ENCODE measurements around the gene NTNG1.
"Not testable (repeated sequence)": the region's sequence is repeated elsewhere in the genome, so short reads cannot be mapped to it uniquely, and the experiment has no call there.

The NTNG1 gene

GRCh38 chr1:107198561-107198960 is 57.7 kb downstream of the NTNG1 start:
- DNase-seq (ENCODE audit: low spot score) = no peak

DNA sequence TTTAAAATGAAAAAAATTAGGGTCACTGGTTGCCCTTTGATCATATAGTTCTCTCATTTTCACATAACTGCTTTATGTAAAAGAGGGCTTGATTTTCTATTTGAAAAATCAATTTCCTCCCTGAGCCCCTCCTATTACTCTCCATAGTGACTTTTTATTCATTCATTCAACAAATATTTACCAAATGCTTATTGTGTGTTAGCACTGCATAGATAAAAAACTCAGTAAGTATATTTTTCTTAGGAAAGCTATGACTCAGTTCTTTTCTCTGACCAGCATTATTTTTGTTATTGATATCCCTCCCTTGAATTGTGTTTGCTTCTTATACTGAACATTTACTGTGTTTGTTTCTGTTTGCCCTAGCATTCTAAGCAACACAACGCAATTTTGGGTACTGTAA is 59.8 kb downstream of the NTNG1 start:
- DNase-seq (ENCODE audit: low spot score) = no peak

DNA sequence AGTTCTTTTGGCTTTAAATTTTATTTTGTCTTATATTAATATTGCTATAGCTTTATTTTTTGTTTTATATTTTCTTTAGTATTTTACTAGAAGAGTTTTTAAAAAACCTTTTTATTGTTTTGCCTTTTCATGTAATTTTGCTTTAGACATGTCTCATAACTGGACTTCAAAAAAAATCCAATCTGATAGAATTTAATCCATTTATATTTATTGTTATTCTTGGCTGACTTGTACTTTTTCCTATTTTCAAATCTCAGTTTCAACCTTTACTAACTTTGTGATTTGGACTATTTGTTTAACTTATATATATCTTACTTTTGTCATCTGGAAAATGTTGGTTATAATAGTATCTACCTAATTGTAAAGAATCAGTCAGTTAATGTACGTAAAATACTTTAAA is 61.2 kb downstream of the NTNG1 start:
- DNase-seq (ENCODE audit: low spot score) = no peak

GRCh38 chr1:107213225-107213624 is 72.4 kb downstream of the NTNG1 start:
- DNase-seq (ENCODE audit: low spot score) = no peak

- no peak for DNase-seq (ENCODE audit: low spot score)
Measured at GRCh38 chr1:107220036-107220435, 79.2 kb downstream of the NTNG1 start.

- DNase-seq (ENCODE audit: low spot score) = no peak
Measured at GRCh38 chr1:107225706-107226105, 84.9 kb downstream of the NTNG1 start.

GRCh38 chr1:107228704-107229371 is 88.0 kb downstream of the NTNG1 start:
- DNase-seq (ENCODE audit: low spot score) = no peak

DNA sequence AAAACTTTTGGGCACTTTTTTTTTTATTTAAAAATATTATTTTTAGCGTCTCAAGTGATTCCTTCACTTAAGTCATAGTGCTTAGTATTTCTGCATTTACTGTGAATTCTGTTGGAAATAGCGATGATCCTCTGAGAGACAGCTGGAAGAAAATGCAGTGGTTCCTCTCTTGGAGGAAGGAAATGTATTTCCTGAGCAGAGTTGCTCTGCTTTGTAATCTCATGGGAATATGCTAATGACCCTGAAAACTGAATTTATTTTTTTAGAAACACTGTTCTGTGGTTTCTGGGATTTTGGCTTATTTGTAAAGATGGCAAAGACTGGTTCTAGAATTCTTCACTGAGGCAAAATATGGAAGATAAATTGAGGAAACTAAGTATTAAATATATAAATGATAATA is 88.9 kb downstream of the NTNG1 start:
- DNase-seq (ENCODE audit: low spot score) = no peak

GRCh38 chr1:107230121-107230520 is 89.3 kb downstream of the NTNG1 start:
- no peak for DNase-seq (ENCODE audit: low spot score)

DNA sequence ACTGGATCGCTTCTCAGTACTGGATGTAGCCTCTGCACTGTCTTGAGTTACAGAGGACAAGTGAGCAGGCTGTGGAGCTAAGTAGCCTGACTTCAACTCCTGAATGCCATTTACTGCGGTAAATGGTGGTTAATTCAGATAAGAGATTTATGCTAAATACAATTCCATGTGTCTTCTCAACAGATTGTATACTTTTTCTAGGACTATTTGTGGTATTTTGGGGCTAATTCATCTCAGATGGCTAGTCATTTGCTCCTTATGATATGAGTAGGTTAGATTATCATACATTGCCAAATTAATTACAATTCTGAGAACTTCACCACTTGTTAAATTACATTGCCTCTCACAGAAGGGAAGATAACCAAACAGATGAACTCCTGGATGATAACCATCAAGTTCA is 90.5 kb downstream of the NTNG1 start:
- DNase-seq (ENCODE audit: low spot score) = no peak

DNA sequence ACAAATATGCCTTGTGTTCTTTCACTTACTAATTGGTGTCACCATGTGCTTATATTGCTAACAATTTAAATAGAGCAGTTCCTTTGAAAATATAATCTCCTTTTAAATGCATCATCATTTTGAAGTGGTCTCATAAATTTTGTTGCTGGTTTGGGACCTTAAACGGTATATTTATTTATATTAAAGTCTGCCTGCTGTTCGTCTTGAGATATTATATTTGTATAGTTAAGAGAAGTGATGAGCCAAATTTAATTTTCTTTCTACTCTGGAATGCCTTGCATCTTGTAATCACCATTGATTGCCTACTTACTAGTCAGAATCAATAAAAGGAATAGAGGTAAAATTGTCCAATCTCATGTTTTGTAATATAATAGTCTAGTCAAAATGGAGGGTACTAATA is 91.6 kb downstream of the NTNG1 start:
- no peak for DNase-seq (ENCODE audit: low spot score)

DNA sequence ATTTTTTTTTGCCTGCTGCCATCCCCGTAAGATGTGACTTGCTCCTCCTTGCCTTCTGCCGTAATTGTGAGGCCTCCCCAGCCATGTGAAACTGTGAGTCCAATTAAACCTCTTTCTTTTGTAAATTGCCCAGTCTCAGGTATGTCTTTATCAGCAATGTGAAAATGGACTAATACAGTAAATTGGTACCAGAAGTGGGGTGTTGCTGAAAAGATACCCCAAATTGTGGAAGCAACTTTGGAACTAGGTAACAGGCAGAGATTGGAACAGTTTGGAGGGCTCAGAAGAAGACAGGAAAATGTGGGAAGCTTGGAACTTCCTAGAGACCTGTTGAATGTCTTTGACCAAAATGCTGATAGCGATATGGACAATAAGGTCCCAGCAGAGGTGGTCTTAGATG is 95.9 kb downstream of the NTNG1 start:
- DNase-seq (ENCODE audit: low spot score) = not testable (repeated sequence)

DNA sequence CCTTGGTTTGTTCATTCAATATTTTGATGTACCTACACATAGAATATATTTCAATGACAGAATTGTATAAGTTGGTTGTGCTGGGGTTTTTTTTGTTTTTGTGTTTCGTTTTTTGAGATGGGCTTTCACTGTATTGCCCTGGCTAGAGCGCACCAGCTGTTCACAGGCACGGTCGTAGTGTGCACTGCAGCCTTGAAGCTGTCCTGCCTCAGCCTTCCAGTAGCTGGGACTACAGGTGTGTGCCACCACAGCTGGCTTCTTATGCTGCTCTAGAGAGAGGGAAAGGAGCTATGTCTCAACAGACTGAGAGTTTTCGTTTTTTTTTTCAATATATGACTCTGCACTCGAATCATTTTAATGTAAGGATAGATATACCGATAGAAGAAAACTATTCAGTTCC is 102.6 kb downstream of the NTNG1 start:
- DNase-seq (ENCODE audit: low spot score) = no peak

DNA sequence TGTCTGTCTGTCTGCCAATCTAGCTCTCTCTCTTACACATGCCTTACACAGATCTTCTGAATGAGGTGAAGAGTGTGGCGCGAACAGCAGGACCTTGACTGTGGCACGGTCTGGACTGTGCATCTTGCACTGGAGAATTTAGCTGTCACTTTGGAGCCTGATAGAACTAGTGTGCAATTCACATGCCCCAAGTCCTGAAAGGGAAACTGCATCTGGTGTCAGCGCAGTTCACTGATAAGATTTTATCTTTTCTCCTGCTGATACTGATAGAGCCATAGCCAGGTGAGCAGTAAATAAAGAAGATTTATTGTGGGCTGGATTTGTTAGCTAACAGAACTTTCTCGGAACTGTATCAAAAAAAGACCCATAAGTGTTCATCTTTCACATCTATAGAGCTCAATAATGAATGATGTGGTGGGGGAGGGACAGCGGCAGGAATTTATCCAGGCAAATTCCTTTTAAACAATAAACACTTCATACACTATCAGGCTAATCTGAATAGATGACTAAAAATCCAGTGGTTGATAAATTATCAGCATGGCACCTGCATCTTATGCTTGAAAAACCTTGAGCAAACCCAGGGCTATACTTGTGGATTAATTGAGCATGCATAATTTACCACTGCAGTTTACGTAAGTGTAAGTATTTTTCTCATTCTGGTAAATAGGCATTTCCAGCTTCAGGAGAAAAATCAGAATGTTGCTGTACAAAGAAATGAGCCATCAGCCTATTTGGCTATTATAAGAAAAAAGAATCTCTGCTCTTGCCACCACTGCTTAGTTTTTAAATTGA is 104.1 kb downstream of the NTNG1 start:
- no peak for DNase-seq (ENCODE audit: low spot score)

DNA sequence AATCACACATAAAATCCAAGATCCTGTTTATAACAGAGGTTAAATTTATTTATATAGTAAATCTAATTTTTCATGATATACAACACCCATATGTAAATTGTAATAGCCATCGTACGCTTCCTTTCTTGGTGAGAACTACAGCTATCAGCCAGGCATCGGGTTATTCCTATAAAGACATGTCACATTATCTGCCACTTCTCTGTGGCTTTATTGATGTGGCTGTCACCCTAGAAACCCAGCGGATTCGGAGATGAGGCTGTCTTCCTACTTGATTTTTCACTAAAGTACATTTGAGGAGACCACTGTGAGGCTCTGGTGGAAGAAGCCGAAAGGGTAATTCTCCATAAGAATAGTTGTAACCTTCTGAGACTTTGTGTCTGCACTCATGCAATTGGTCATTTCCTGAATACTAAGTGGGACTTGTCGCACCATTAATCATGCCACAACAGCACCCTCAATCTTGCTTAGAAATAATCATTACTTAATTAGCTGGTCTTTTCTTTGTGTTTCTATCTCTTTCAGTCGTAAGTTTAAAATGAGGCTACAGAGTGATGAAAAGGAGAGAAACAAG is 106.0 kb downstream of the NTNG1 start:
- no peak for DNase-seq (ENCODE audit: low spot score)

- DNase-seq (ENCODE audit: low spot score) = no peak
Measured at GRCh38 chr1:107247679-107248078, 106.8 kb downstream of the NTNG1 start.

DNA sequence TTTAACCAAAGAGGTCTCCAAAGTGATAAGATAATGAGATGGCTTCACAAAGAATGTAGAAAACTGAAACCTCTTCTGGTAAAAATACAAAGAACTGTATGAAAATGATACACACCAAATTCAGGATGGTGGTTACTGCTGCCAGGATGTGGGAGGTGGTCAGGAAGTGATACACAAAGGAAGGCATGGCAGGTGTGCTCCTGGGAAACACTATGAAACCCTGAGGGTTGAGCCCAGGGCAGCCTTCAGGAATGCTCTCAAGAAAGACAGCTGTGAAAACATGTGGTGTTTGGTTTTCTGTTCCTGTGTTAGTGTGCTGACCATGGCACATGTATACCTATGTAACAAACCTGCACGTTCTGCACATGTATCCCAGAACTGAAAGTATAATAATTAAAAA is 109.3 kb downstream of the NTNG1 start:
- no peak for DNase-seq (ENCODE audit: low spot score)

GRCh38 chr1:107251083-107251482 is 110.2 kb downstream of the NTNG1 start:
- no peak for DNase-seq (ENCODE audit: low spot score)

GRCh38 chr1:107251839-107252238 is 111.0 kb downstream of the NTNG1 start:
- DNase-seq (ENCODE audit: low spot score) = no peak

- no peak for DNase-seq (ENCODE audit: low spot score)
Measured at GRCh38 chr1:107252271-107252670, 111.4 kb downstream of the NTNG1 start.

DNA sequence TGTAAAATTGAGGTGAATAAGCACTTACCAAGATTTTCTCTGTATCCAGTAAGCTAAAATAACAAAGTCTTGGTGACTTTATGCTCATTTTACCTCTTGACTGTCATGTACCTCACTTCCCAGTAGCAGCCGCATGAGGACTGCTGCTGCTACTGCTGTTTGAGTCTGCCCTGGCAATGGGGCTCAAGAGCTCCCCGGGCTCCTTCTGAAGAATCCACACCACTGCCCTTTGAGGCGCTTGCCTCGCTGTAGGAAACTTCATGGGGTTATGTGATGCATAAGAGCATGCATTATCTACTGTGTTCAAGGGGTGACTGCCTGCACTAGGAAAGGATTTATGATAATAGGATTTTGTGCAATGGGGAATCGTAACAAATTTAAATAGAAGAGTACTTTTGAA is 113.5 kb downstream of the NTNG1 start:
- no peak for DNase-seq (ENCODE audit: low spot score)

DNA sequence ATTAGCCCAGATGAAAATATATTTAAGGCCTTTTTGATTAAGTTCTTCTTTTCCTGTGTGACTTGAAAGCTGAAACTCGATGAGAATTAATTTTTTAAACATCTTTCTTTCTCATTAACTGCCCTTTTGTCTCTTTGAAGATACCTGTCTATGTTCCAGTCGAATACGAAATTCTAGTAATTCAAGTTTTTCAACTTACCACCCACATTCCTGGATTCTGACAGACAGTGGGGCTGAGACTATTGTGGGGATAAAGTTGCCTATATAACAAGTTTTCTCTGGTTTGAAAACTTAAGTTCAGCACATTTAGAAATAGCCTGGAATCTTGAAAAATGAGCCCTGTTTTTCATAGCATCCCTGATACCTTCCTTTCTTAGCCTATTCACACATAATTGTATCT is 114.6 kb downstream of the NTNG1 start:
- no peak for DNase-seq (ENCODE audit: low spot score)

GRCh38 chr1:107262467-107263286 is 121.8 kb downstream of the NTNG1 start:
- DNase-seq (ENCODE audit: low spot score) = no peak

Measured in D341Med (cell line).